ENCODE measurements around the gene MIB2.

MIB2 gene

GRCh38 chr1:1598720-1599029 is 16.6 kb upstream of the MIB2 start:
- no peak for DNase-seq

GRCh38 chr1:1599030-1599934 is 16.0 kb upstream of the MIB2 start:
- DNase-seq, result peak; percentile 39

- no peak for DNase-seq
These were observed 15.1 kb upstream of the MIB2 start, which contains the start of gene FNDC10 for GRCh38 chr1:1599935-1600860. Gene FNDC10, minus strand, starts transcription at chr1:1600135. Its CDS starts 120 bp downstream, at chr1:1600015.

- DNase-seq, result no peak
These were observed 14.3 kb upstream of the MIB2 start for GRCh38 chr1:1600861-1601563.

GRCh38 chr1:1601564-1602303 is 13.6 kb upstream of the MIB2 start:
- DNase-seq, result no peak

GRCh38 chr1:1602304-1602967 is 12.9 kb upstream of the MIB2 start:
- DNase-seq, result no peak

GRCh38 chr1:1602968-1603506 is 12.3 kb upstream of the MIB2 start:
- DNase-seq, result no peak

GRCh38 chr1:1603671-1604373 is 11.5 kb upstream of the MIB2 start:
- no peak for DNase-seq

GRCh38 chr1:1604374-1605033 is 10.8 kb upstream of the MIB2 start:
- DNase-seq, result no peak

- no peak for DNase-seq
These were observed 10.2 kb upstream of the MIB2 start for GRCh38 chr1:1605034-1605591.

- DNase-seq, result no peak
These were observed 9.6 kb upstream of the MIB2 start for GRCh38 chr1:1605724-1606123.

GRCh38 chr1:1606232-1606631 is 9.1 kb upstream of the MIB2 start:
- DNase-seq, result no peak

- no peak for DNase-seq
These were observed 5.3 kb upstream of the MIB2 start for GRCh38 chr1:1609822-1610485.

GRCh38 chr1:1610796-1611195 is 4.5 kb upstream of the MIB2 start:
- no peak for DNase-seq

GRCh38 chr1:1612104-1612400 is 3.2 kb upstream of the MIB2 start:
- no peak for DNase-seq

GRCh38 chr1:1613509-1614082 is 1.7 kb upstream of the MIB2 start:
- no peak for DNase-seq

- no peak for DNase-seq
These were observed 921 bp upstream of the MIB2 start for GRCh38 chr1:1614204-1614953.

- DNase-seq, result no peak
These were observed 395 bp upstream of the MIB2 start for GRCh38 chr1:1614954-1615255.

All from right hindlimb (tissue), 1 donor.